PC-9 (cell line): ENCODE results near the gene GPR12. TPM values are rescaled to one million over a fixed set of nuclear protein-coding genes. Genes with fewer than 3 reads are reported as not detected.

ENCODE experiments used
- BruUV-seq: library from RNA; stranded (reverse); fragments of 400-500 nt; replicated peaks from 2 replicates; lab custom pipeline; 2021; lab: Mats Ljungman, UMichigan
- CTCF ChIA-PET: fragments of 300-600 bp; sonication (Branson Sonifier 250); formaldehyde crosslinking; loops from one replicate; lab custom pipeline; 2022; ENCODE audit warnings: antibody characterized with exemption; lab: Charles Lee
- POLR2A ChIA-PET: fragments of 300-600 bp; sonication (Branson Sonifier 250); formaldehyde crosslinking; loops from one replicate; lab custom pipeline; 2022; ENCODE audit warnings: antibody characterized with exemption; ENCODE audit not compliant: unreplicated experiment; lab: Charles Lee
- DNase-seq, 2 experiments: peaks; one replicate each; pipeline versions ENCODE4 v3.0.0 to v3.0.0-alpha.2; 2015 to 2022; ENCODE audit warnings: mixed read lengths in 1 of 2
- H2AFZ ChIP-seq: fragments of 200-600 bp; sonication (generic); 2 replicates; pipeline ENCODE4 v1.8.1; 2017; ENCODE audit warnings: antibody characterized with exemption
- H3F3A ChIP-seq: fragments of 200-600 bp; sonication (generic); 2 replicates; pipeline ENCODE4 v1.8.1; 2017; ENCODE audit warnings: antibody characterized with exemption, mild to moderate bottlenecking, low read depth; ENCODE audit not compliant: insufficient read depth
- H3K27ac ChIP-seq: fragments of 200-600 bp; sonication (generic); 2 replicates; pipeline ENCODE4 v1.6.1; 2016; ENCODE audit warnings: mixed run types
- H3K27me3 ChIP-seq: fragments of 200-600 bp; sonication (generic); 2 replicates; pipeline ENCODE4 v1.6.1; 2016; ENCODE audit warnings: low read depth, mixed run types; ENCODE audit not compliant: insufficient read depth
- H3K36me3 ChIP-seq: fragments of 200-600 bp; sonication (generic); 2 replicates; pipeline ENCODE4 v1.6.1; 2016; ENCODE audit warnings: low read depth, mixed run types
- H3K4me1 ChIP-seq: fragments of 200-600 bp; sonication (generic); replicated peaks from 2 replicates; pipeline ENCODE4 v1.6.1; 2016; ENCODE audit warnings: mixed run types; ENCODE audit not compliant: insufficient read depth
- H3K4me2 ChIP-seq: fragments of 200-600 bp; sonication (generic); 2 replicates; pipeline ENCODE4 v1.6.1; 2017; ENCODE audit warnings: mixed run types
- H3K4me3 ChIP-seq: fragments of 200-600 bp; sonication (generic); 2 replicates; pipeline ENCODE4 v1.6.1; 2016; ENCODE audit warnings: mixed run types
- H3K79me2 ChIP-seq: fragments of 200-600 bp; sonication (generic); 2 replicates; pipeline ENCODE4 v1.6.1; 2017; ENCODE audit warnings: low read depth, mixed run types
- H3K9me2 ChIP-seq: fragments of 200-600 bp; sonication (generic); 2 replicates; pipeline ENCODE4 v1.8.1; 2017; ENCODE audit warnings: mild to moderate bottlenecking; ENCODE audit not compliant: insufficient read depth
- H3K9me3 ChIP-seq: fragments of 200-600 bp; sonication (generic); 2 replicates; pipeline ENCODE4 v1.8.1; 2016; ENCODE audit warnings: low read depth; ENCODE audit not compliant: insufficient read depth
- H4K20me1 ChIP-seq: fragments of 200-600 bp; sonication (generic); 2 replicates; pipeline ENCODE4 v1.8.1; 2017; ENCODE audit not compliant: insufficient read depth
- CTCF ChIP-seq: fragments of 200-600 bp; sonication (generic); conservative IDR thresholded peaks from 2 replicates; pipeline ENCODE4 v1.6.1; 2017; ENCODE audit warnings: mixed run types, antibody characterized with exemption, mild to moderate bottlenecking, moderate library complexity
- EZH2 ChIP-seq: fragments of 200-600 bp; sonication (generic); IDR thresholded peaks from 2 replicates; pipeline ENCODE4 v1.8.0; 2017; ENCODE audit warnings: antibody characterized with exemption, low read depth
- intact Hi-C: fragments of 100-400 bp; cut with micrococcal nuclease; formaldehyde crosslinking; loops from one replicate; pipeline ENCODE4 v1.10.0; 2022; ENCODE audit not compliant: unreplicated experiment
- total RNA-seq: library from RNA; stranded (reverse); gene quantifications from 2 replicates; pipeline ENCODE4 v1.2.3, GENCODE V29; 2021

GPR12 gene
- total RNA-seq, 1 experiment from 2014 or later = not detected

GRCh38 chr13:26705536-26705935, 55.0 kb downstream of the GPR12 start:
- Histone ChIP-seq H3K4me2 (no peak overlapping the region), H3K79me2 (no peaks in the 10 kb centered on the region), H3K27me3 (peaks cover 44% of the 10 kb centered on the region), H3K4me3 (no peak overlapping the region), H3F3A (no peaks in the 10 kb centered on the region), H4K20me1 (no peaks in the 10 kb centered on the region), H3K27ac (no peak overlapping the region), H3K4me1 (no peaks in the 10 kb centered on the region), H3K9me3 (no peaks in the 10 kb centered on the region), H2AFZ (no peak overlapping the region), H3K36me3 (no peaks in the 10 kb centered on the region), H3K9me2 (no peaks in the 10 kb centered on the region)
- no TSS peak for BruUV-seq
- ChIA-PET CTCF (no interaction called here), POLR2A (no interaction called here)
- TF ChIP-seq EZH2 (no peak), CTCF (no peak)
- intact Hi-C loops = loop anchor here (5.0 to 10.0 kb wide), 2 partner anchors 169 to 227 kb away; no protein-coding TSS in a partner anchor
- DNase-seq = no peak

Other genes with a start within 250 kb of the GPR12 start
- gene WASF3, start 203.1 kb downstream of the GPR12 start, total RNA-seq = 0.20 and 0.31 TPM in 2 replicates